ENCODE results near the gene AGMO.
"Not testable (repeated sequence)": the region's sequence is repeated elsewhere in the genome, so short reads cannot be mapped to it uniquely, and the experiment has no call there.

The AGMO gene

GRCh38 chr7:15543256-15543655, 18.6 kb downstream of the AGMO start:
- TF ChIP-seq POLR2A (IDR thresholded peaks at IDR 0.05; ENCODE audit: extremely low read depth, insufficient read length) (no peak), MYC (IDR thresholded peaks at IDR 0.05; ENCODE audit: low read depth, low read length) (no peak), MAX (IDR thresholded peaks at IDR 0.05; ENCODE audit: low read depth, low read length) (no peak), CTCF (IDR thresholded peaks at IDR 0.05; ENCODE audit: low read depth, low read length) (no peak)
- DNase-seq (ENCODE audit: low read depth) = no peak
- no peak overlapping the region for H3K4me3 ChIP-seq (ENCODE audit: low read depth, low read length)

- TF ChIP-seq MAX (IDR thresholded peaks at IDR 0.05; ENCODE audit: low read depth, low read length) (no peak), MYC (IDR thresholded peaks at IDR 0.05; ENCODE audit: low read depth, low read length) (no peak), POLR2A (IDR thresholded peaks at IDR 0.05; ENCODE audit: extremely low read depth, insufficient read length) (no peak), CTCF (IDR thresholded peaks at IDR 0.05; ENCODE audit: low read depth, low read length) (no peak)
- DNase-seq (ENCODE audit: low read depth) = no peak
Observed at GRCh38 chr7:15527648-15528047, 34.2 kb downstream of the AGMO start.

GRCh38 chr7:15525652-15526263, 36.1 kb downstream of the AGMO start:
- no peak overlapping the region for H3K4me3 ChIP-seq (ENCODE audit: low read depth, low read length)
- DNase-seq (ENCODE audit: low read depth) = no peak
- TF ChIP-seq MYC (IDR thresholded peaks at IDR 0.05; ENCODE audit: low read depth, low read length) = no peak
- TF ChIP-seq POLR2A (IDR thresholded peaks at IDR 0.05; ENCODE audit: extremely low read depth, insufficient read length) = no peak
- no peak for TF ChIP-seq MAX (IDR thresholded peaks at IDR 0.05; ENCODE audit: low read depth, low read length)
- TF ChIP-seq CTCF (IDR thresholded peaks at IDR 0.05; ENCODE audit: low read depth, low read length) = no peak

More at GRCh38 chr7:15527648-15528047, 34.2 kb downstream of the AGMO start:
- H3K4me3 ChIP-seq (ENCODE audit: low read depth, low read length) = no peak overlapping the region

- DNase-seq (ENCODE audit: low read depth) = no peak
- no peak overlapping the region for H3K4me3 ChIP-seq (ENCODE audit: low read depth, low read length)
- no peak for TF ChIP-seq MYC (IDR thresholded peaks at IDR 0.05; ENCODE audit: low read depth, low read length)
- no peak for TF ChIP-seq CTCF (IDR thresholded peaks at IDR 0.05; ENCODE audit: low read depth, low read length)
Observed at GRCh38 chr7:15524077-15524476, 37.7 kb downstream of the AGMO start.

- DNase-seq (ENCODE audit: low read depth); H3K4me3 ChIP-seq (ENCODE audit: low read depth, low read length): not testable (repeated sequence)
Observed at GRCh38 chr7:15517865-15518264, 44.0 kb downstream of the AGMO start.

GRCh38 chr7:15515252-15515651, 46.6 kb downstream of the AGMO start:
- DNase-seq (ENCODE audit: low read depth) = no peak
- TF ChIP-seq POLR2A (IDR thresholded peaks at IDR 0.05; ENCODE audit: extremely low read depth, insufficient read length) (no peak), CTCF (IDR thresholded peaks at IDR 0.05; ENCODE audit: low read depth, low read length) (no peak), MYC (IDR thresholded peaks at IDR 0.05; ENCODE audit: low read depth, low read length) (no peak), MAX (IDR thresholded peaks at IDR 0.05; ENCODE audit: low read depth, low read length) (no peak)
- no peak overlapping the region for H3K4me3 ChIP-seq (ENCODE audit: low read depth, low read length)
